HFF-Myc (cell line): ENCODE data around the gene MIR17HG.

ENCODE experiments used
- DNase-seq: peaks from one replicate; pipeline ENCODE4 v3.0.0-alpha.2; 2011; ENCODE audit warnings: low read depth; ENCODE audit errors: extremely low read depth
- H3K4me3 ChIP-seq: replicated peaks from 2 replicates; pipeline ENCODE4 v1.5.1; 2011; ENCODE audit warnings: low read depth, mild to moderate bottlenecking, control low read depth, low read length
- CTCF ChIP-seq: IDR thresholded peaks from 2 replicates; pipeline ENCODE4 v1.5.1; 2012; ENCODE audit warnings: mild to moderate bottlenecking, low read depth, low read length, control low read depth; ENCODE audit errors: missing control alignments

MIR17HG gene

GRCh38 chr13:91307887-91308286, 39.6 kb upstream of the MIR17HG start:
- no peak for TF ChIP-seq CTCF
- H3K4me3 ChIP-seq = no peak overlapping the region
- DNase-seq = no peak

DNA sequence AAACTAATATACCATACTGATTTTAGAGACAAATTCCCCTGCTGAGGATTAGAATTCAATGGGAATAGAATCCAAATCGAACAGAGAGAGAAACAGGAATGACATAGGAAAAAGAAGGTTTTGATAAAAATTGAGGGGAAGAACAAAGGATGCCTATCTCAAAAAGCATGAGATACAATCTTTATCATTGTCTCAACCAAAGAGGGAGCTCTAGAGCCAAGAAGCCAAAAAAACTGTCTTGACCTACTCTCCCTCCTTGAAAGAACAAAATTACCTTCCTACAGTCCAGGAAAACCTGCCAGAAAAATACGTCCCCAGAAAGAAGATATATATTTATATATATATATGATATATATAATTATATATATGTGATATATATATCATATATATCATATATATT, 39.2 kb upstream of the MIR17HG start:
- TF ChIP-seq CTCF = no peak
- DNase-seq = no peak
- H3K4me3 ChIP-seq = no peak overlapping the region

DNA sequence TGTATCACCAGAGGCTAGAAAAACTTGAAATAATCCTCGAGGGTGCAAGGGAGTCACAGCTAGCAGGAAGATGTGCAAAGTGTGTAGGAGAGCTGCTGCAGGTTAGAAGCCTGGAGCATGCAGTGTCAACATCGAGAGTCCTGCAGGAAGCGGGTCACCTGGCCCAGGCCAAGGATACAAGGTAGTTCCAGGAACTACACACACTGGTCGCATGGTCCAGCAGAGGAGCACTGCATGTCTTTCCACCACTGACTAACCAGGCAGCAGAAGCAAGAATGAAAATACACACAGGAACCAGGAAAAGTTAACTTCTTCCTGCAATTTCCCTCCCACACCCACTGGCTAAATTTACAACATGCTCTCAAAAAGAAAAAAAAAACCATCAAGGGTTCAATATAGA, 36.0 kb upstream of the MIR17HG start:
- no peak overlapping the region for H3K4me3 ChIP-seq
- no peak for DNase-seq
- no peak for TF ChIP-seq CTCF

DNA sequence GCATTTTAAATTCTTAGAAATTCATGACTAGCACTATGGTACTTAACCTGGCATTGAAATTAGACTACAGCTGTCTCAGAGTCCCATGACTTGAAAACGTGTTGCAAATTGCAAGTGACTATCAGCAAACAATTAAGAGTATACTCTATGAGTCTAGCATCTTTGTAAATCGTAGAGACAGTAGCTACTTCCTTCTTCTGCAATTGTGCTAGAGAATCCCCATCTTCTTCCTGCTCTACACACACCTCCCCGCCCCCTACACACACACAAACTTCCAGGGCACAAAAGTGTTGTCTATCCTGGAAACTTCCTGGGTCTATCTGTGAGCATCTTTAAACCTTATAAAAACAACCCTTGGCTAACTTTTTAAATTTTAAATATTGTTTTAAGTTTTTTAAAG, 35.2 kb upstream of the MIR17HG start:
- no peak for DNase-seq
- no peak overlapping the region for H3K4me3 ChIP-seq
- no peak for TF ChIP-seq CTCF

- peak; percentile 10 for TF ChIP-seq CTCF
- DNase-seq = no peak
- no peak overlapping the region for H3K4me3 ChIP-seq
Measured at GRCh38 chr13:91313103-91313502, 34.4 kb upstream of the MIR17HG start.

GRCh38 chr13:91313581-91313980, 33.9 kb upstream of the MIR17HG start:
- no peak for DNase-seq
- H3K4me3 ChIP-seq = no peak overlapping the region
- no peak for TF ChIP-seq CTCF

DNA sequence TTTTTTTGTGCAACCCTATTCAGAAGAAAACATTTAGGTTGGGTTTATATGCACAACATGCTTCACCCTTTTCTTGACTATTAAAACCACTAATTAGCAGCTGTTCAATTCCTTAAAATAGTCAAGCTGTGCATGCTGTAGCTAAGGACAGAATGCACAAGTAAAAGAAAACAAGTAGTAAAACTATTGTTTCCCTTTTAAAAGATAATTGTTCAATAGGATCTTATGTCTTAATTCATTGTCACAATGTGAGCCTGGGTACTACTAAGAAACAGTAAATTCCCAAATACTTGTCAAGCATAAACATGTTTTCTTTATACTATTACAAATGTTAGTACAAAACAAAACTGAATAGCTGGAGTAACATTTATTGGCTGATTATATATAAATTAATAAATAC, 32.6 kb upstream of the MIR17HG start:
- no peak overlapping the region for H3K4me3 ChIP-seq
- TF ChIP-seq CTCF = no peak
- no peak for DNase-seq
